GM21717 (cell line): ENCODE data around the gene MICALL2.

ENCODE experiments used
- ATAC-seq: cut with Tn5 transposase; IDR thresholded peaks from one replicate; pipeline ENCODE4 v1.9.1; 2021; ENCODE audit warnings: mild to moderate bottlenecking, moderate library complexity; ENCODE audit not compliant: unreplicated experiment

MICALL2 gene

DNA sequence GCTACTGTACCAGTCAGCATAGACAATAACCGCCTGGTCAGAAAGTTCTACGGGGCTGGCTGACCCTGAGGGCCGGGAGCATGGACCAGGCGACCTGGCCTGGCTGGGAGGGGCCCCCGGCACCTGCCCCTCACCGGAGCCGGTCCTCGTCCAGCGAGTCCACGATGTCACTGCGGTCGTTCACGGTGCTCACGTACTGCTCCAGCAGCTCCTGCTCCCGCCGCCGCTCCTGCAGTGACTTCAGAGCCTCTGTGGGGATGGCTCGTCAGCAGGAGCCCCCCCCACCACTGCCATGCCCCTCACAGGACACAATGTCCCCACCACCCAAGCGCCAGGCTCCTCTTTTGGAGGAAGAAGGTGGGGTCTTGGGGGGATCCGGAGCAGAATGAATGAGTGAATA is 22.7 kb downstream of the MICALL2 start:
- ATAC-seq: no peak

DNA sequence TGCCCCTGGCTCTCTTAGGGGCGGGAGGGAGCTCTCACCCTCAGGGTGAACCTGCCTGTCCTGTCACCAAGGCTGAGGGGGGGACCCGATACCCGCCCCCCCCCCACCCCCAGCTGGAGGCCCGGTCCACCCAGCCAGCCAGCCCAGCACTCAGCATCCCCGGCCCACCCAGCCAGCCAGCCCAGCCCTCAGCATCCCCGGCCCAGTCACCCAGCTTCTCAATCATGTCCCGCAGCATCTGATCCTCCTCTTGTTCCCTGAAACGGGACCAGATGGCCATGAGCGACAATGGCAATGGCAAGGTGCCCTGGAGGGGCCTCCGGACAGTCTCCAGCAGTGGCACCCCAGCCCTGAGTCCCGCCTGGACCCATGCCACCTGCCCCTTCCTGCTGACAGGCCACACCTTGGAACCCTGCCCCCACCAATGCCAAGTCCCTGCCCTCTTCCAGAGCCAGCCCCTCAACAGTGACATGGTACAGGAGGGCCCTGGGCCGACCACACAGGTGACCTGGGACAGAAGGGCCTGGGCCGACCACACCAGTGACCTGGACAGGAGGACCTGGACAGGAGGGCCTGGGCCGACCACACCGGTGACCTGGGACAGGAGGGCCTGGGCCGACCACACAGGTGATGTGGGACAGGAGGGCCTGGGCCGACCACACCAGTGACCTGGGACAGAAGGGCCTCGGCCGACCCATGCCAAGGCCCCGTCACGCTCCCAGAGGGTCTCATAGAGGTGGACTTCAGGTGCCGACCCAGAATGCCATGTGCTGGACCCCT is 24.2 kb downstream of the MICALL2 start:
- ATAC-seq: no peak

DNA sequence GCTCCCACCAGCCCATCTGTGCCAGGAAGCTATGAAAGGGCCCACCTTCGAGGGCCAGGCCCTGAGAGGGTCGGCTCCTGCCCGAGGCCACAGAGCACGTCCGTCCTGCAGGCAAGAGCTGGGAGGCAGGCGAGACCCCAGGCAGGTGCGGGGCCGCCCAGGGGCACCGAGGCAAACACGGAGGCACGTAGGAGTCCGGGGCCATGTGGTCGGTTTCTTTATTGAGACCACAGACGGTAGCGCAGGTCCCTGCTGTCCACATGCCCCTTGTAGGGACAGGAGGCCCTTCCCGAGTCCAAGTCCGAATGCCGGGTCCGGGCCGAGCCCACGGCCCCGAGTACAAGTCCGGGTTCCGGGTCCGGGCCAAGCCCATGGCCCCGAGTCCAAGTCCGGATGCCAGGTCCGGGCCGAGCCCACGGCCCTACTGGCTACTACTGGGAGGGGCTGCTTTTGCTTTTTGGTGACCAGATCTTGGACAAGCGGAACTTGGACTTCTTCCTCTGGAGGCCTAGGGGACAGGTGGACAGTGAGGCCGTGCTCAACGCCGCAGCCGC is 25.0 kb downstream of the MICALL2 start:
- no peak for ATAC-seq

DNA sequence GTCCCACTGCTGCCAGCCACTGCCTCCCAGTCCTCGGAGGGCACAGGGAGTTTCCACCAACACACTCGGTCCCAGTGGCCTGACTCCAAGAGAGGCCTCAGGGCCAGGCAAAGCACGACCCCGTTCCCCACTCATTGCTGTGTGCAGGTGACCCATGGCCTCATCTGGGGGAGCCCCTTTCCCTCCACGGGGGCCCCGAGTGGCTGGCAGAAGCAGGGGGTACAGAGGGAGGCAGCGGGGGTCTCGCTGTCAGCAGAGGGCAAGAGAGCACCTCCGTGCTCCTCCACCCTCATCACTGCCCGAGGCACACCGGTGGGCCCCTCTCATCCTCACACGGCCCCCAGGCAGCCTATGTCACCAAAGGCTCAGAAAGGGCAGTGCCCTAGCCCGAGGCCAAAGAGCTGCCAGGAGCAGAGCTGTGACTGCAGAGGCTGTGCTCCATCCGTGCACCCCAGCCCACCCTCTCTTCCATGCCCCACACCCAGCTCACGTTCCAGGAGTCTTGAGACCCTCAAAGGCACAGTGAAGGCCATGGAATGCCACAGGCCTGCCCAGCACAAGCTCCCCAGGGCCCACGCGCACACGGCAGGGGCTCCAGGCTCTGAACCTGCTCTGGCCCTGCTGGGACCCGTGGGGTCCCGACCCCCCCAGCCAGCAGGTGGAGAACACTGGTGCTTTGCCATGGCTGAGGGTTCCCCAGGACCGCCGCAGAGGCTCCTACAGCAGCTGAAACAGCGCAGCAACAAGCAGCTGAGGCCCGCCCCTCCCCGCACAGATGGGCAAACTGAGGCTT is 25.9 kb downstream of the MICALL2 start:
- ATAC-seq: no peak

DNA sequence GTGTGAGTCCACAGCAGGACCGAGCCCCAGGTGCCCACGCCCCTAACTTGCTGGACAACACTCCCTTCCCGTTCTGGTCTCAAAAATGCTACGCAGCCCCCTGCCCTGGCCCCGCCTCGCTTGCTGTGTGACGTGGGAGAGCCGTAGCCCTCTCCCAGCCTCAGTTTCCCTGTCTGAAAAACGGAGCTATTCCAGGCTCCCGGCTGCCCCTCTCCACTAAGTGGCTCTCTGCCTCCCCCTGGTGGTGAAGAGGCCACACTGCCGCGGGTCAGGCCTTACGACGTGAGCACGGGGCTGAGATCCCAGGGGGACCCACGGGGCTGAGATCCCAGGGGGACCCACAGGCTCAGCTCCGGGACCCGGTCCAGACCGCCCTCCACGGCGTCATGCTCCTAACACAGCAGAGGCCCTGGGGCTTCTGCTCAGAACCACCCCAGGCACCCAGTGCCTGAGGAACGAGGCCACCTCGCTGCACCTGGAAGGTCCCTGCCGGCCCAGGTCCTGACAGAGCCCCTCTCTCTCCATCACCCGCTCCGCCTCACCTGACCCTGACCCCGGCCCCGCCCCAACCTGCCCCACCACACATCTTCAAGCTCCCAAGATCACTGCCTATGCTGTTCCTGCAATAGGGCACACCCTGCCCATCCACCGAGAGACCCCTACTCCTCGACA is 26.7 kb downstream of the MICALL2 start:
- ATAC-seq: no peak

DNA sequence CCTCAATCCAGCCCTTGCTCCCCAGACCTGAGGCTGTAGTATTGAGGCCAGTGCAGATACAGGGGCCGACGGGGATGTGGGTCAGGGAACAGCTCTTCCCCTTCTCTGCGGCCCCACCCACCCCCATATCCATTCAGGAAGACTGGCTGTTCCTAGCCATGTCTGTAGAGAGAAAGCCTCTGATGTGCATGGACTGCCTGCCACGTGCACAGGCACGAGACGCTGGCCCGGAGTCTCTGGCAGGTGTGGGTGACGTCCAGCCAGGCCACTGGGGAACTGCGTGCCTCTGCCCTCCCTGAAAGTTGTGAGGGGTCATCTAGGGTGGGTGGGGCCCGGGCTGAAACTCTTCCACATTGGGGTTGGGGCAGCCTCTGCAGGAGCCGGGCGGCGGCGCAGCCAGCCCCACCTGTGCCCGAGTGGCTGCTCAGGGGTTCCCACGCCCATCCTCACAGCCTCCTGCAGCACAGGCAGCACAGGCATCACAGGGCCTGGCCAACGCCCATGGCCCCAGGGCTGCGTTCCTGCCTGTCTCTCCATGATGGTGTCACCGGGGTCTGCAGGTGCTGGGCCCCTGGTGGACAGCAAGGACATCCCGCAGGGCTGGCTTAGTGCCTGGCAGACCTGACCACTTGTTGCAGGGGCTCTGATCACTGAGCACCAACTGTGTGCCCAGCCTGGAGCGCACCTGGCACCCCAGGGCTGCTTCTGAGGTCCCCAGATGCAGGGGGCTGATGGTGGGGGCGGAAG is 27.5 kb downstream of the MICALL2 start:
- no peak for ATAC-seq

DNA sequence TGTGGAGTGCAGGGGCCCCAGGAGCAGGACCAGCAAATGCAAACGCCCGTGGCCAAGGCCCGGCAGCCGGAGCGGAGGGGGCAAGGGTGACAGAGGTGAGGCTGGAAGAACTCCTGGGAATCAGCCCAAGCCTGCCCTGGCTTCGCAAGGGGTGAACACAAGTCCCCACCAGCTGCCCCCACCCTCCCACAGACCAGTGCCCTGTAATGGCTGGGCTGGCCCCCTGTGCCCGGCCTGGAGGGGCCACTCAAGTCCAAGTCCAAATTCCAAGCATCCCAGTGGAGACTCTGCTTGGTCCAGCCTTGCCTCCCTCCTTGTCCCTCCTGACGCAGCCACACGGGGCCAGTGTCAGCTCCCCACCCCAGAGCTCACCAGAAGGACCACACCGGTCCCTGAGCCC is 28.0 kb downstream of the MICALL2 start:
- ATAC-seq: no peak

DNA sequence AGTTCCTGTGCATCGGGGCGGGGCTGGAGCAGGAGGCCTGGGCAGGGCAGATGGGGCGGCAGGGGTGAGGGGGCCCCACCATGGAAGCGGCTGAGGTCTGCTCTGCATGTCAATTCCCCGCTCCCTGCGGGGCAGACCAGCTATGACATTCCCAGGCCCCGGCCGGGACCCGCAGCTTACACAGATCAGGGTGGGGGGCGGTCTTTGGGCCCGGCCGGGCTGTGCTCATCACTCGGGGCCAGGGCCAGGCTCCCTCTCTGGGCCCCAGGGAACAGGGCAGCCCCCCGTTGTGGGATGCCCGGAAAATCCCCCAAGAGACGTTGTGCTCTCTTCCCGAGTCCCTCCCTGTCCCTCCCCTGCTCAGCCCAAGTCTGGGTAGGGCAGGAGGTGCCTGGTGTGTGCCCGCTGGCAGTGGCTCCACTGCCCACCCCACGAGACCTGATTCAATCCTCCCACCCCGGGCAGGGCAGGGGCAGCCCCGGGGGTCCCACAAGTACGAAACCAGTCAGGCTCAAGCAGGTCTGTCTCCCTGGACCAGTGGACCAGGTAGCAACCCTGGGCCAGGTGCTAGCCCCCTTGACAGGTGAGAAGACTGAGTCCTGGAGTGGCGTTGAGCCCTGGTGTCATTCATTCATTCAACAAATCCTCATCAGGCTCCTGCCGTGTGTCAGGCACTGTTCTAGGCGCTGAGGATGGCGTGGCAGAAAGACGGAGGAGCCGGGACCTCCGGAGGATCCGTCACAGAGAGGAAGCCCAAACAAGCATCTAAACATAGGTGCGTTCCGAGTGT is 29.0 kb downstream of the MICALL2 start:
- no peak for ATAC-seq

DNA sequence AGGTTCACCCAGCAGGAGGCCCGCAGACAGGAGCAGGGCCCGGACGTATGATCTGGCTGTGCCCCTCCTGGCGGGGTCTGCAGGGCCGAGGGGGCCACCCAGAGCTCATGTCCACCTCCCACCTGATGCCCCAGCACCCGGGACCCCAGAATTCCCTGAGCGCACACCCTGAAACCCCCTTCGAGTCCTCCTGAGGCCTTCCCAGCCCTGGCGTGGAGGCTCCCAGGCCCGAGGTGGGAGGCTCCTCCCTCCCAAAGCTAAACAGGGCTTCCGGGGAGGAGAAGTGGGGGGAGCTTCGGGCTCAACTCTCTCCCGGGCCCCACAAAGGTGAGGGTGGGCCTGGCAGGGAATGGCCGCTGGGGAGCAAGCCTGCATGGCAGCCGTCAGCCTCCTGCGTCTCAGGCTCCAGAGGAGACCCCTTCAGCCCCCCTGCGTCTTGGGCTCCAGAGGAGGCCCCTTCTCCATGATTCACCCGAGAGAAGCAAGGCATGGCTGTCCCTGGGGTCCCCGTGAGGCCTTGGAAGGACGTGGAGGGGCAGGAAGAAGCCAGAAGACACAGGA is 30.2 kb downstream of the MICALL2 start:
- no peak for ATAC-seq

DNA sequence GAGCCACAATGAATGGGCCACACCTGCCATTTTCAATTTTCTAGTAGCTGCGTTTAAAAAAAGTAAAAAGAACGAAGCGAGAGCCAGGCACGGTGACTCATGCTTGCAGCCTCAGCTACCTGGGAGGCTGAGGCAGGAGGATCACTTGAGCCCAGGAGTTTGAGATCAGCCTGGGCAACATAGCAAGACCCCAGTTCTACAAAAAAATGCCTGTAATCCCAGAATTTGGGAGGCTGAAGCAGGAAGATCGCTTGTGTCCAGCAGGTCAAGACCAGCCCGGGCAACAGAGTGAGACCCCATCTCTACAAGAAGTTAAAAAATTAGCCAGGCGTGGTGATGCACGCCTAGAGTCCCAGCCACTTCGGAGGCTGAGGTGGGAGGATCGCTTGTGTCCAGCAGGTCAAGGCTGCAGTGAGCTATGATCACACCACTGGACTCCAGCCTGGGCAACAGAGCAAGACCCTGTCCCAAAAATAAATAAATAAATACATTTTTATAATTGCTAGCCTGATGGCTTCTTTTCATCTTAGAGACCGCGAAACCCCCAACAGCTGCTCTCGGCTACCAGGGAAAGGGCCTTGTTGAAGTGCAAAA is 32.1 kb downstream of the MICALL2 start:
- ATAC-seq: no peak

DNA sequence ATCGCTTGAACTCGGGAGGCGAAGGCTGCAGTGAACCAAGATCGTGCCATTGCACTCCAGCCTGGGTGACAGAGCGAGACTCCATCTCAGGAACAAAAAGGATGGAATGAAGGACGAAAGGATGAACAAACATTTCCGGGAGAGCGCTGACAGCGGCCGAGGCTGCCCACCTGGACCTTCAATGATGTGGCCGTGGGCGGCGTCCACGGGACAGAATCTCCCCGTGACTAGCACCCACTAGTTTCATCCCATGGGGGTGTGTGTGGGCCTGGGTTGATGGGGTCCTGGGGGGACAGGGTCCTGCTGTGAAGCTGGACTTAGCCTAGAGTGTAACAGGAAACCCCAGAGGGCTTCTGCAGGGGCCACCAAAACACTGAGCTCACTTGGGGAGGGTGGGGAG is 32.8 kb downstream of the MICALL2 start:
- ATAC-seq: no peak

DNA sequence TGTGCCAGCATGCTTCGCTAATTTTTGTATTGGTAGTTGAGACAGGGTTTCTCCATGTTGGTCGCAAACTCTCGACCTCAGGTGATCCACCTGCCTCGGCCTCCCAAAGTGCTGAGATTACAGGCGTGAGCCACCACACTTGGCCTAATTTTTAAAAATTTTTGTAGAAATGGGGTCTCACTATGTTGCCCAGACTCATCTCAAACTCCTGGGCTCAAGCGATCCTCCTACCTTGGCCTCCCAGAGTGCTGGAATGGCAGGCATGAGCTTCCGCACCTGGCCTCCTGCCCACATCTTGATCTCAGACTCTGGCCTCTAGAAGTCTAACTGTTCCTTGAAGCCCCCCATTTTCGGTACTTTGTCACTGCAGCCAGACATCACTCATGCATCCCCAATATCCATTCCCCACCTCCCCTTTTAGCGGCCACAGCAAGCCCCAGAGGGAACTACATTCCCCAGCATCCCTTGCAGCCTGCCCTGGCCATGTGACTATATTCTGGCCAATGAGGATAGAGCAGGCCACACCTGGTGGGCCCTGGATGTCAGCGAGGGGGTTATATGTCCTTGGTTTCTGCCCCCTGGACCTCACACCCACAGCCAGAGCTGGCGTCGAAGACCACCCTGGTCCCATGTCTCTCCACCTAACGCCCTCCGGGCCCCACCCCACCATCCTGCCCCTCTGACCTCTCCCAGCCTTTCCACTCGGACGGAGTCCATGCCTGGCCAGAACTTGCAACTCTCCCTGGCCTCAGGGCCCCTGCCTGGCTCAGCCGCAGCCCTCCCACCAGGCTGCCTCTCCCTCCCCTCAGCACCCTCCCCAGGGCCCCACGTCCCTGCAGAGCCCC is 33.8 kb downstream of the MICALL2 start:
- ATAC-seq: no peak

DNA sequence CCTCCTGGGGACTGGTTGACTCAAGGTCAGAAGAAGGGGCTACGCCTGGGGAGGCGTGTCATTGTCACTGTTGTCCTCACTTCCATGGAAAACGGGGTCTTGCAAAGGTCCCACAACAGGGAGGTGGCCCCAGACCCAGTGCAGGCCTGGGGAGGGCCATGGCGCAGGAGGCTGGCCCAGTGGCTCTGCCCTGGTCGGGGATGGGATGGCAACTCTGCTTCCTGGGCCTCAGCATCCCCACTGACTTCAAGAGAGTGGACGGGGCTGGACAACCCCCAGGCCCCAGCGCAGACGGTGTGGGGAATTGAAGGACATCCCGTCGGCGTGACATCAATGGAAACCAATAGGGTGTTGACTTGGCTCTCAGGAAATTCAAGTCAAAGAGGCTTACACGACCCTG is 35.2 kb downstream of the MICALL2 start:
- ATAC-seq: no peak

DNA sequence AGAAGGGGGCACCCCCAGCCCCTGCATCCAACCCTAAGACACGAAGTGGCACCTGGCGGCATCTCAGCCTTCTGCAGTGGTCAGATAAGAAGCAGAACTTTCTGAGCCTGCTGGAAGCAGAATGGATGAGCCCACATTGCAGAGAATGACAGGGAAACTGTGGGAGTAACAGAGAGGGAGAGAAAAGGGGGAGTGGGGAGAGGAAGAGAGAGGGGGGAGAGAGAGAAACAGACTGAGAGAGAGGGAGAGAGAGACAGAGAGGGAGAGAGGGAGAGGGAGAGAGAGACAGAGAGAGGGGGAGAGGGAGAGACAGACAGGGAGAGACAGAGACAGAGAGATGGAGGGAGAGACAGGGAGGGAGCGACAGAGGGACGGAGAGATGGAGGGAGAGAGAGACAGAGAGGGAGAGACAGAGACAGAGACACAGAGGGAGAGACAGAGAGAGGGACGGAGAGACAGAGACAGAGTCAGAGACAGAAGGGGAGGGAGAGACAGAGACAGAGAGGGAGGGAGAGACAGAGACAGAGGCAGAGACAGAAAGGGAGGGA is 35.9 kb downstream of the MICALL2 start:
- ATAC-seq: no peak

DNA sequence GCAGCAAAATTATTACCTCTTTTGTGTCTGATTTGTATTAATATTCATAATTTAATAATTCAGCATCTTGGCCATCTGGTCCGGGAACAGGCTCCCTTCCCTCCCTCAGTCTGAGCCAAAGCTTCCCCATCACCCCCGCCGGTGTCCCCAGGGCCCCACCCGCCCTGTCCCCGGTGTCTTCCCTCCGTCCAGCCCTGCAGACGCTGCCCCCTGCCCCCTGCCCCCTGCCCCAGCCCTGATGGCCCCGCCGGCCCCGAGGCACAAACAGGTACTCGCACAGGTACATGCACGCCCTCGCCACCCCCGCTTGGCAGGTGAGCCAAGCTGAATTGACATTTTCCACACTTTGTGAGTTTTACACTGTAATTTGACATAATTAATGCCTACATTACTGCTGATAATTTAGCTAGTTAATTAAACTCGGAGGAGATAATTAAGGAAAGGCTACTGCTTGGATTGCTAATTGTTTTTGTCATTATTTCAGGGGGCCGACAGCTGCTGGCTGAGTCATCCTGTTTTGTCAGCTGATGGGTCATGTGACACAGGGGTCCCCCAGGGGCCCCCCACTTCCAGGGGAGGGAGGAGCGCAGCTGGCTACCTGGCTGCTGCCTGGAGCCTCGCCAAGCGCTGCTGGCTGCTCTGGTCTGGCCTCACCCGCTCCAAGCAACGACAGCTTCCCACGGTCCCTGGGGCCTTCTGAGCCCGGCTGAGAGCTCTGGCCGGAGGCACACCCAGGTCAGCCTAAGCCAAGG is 36.6 kb downstream of the MICALL2 start:
- no peak for ATAC-seq

DNA sequence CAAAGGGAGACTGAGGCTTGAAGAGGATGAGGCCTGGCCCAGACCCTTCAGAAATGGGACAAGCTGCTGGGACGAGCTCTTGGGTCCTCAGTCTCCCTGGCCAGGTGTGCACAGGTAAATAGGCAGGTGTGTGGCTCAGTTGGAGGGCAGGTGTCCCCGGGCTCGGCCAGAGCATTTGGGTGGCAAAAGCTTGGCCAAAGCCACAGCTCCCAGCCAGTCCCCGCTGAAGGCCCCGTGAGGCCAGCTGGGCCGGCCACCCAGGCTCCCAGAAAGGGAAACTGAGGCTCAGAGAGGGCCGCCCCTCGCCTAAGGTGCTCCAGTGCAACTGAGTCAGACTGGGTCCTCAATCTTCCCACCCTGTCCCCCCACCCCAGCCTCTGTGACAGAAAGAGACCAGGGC is 37.3 kb downstream of the MICALL2 start:
- no peak for ATAC-seq

DNA sequence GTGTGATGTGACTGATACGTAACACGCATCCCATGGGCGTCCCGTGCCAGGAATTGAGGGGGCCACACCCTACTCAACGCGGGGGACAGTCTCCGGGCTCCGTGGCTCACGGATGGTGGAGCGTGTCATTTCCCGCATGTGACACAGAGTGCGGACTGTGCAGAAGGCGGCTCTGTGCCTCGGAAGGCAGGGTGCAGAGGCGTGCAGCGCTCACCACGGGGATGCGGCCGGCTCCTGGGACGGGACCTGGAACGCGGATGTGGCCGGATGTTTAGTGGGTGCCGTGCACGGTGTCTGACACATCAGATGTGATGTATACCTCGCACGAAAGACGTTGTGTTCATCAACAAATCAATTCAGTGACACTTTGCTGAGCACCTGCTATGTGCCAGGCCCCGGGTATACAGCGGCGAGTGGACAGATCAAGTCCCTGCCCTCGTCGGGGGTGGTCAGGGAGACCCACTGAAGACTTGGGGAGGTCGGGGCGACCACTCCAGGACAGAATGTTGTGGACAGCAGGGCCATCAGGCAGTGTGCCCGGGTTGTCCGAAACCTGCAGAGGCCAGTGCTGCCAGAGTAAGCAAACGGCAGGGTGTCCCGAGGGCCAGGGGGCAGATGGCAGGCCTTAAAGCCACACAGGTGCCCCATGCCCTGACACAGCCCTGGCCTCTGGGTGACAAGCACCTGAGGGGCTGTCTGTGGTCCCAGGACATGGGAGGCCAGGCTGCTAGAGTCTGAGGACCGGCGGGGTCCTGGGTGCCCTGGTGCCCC is 38.1 kb downstream of the MICALL2 start:
- ATAC-seq: no peak
